ENCODE data around the gene C1orf159.
"Not testable (repeated sequence)": the region's sequence is repeated elsewhere in the genome, so short reads cannot be mapped to it uniquely, and the experiment has no call there.

C1orf159 gene

DNA sequence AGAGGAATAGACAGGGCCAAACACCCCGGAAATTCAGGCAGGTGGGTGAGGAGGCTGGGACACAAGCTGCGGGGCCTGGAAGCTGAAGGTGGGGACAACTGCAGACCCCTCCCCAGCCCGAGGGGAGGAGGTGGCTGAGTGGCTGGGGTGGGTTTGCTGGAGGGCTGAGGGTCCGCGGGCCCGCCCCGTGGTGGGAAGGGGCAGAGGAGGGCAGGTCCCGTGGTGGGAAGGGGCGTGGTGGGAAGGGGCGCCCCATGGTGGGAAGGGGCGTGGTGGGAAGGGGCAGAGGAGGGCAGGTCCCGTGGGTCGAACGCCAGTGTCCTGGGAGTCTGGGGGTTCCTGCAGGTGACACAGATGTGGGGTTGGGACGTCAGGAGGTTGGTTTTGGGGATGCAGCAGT, 33.5 kb upstream of the C1orf159 start:
- DNase-seq (ENCODE audit: low read depth) = no peak

DNA sequence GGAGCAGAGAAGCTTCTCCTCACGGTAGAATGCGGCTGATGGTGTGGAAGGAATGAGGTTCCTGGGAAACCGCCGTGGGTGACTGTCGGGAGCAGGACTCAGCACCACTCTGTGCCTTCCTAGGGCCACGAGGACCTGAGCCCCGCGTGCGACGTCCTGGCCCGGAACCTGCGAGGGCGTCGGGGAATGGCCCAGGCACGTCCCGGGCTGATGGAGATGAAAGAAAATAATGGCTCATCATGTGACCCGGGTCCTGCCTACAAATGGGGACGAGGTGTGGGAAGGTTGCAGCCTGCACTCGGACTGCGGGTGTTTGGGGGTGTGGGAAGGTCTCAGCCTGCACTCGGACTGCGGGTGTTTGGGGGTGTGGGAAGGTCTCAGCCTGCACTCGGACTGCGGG, 32.7 kb upstream of the C1orf159 start:
- no peak for DNase-seq (ENCODE audit: low read depth)

DNA sequence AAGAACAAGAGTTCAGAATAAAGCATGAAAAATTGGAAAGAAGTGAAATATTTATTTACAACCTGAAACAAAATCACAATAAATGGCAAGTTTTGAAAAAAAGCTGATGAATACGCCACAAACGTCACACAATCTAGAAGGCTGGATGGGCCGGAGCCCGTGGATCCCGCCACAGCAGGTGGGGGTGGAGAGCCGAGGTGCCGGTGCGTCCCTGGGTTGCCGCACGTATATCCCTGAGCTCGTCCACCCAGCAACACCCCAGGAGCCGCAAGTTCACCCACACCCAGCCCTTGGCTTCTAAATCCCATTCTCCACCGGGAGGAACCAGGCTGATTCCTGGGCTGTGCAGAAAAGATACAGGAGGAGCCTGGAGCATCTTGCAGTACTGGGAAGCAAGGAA, 32.2 kb upstream of the C1orf159 start:
- DNase-seq (ENCODE audit: low read depth) = no peak

DNA sequence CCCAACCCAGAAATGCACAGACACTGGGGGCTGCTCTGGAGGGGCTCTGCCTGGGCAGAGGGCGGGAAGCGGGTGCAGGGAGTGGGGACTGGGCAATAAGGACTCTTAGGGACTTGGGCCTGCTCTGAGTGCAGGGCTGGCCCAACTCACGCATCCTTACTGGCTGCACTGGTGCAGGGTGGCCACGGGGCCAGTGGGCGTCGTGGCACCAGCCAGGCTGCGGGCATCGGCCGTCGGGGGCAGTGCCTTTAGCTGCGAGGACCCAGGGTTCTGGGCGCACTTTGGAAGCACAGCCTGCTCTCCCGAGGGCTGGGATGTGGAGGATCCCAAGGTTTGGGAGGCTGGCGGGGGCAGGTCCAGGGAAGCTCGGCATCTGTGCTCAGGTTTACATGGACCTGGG, 30.7 kb upstream of the C1orf159 start:
- no peak for DNase-seq (ENCODE audit: low read depth)

DNA sequence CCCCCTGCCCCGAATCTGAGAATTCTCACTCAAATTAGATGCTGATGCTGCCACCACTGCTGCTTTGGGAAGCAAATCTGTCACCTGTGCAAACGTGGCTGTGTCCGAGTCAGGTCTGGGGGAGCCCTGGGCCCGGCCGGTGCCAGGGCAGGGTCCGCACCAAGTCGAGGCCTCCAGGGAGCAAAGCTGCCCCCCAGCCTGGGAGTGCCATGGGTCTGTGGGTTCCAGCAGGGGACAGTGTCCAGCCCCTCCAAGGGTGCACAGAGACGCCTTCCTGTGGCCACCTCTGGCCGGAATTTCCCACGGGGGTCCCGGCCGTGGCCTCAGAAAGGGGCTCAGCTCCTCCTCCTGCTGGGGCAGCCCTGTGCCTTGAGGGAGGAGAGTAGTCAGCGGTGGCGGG, 30.1 kb upstream of the C1orf159 start:
- DNase-seq (ENCODE audit: low read depth) = no peak

DNA sequence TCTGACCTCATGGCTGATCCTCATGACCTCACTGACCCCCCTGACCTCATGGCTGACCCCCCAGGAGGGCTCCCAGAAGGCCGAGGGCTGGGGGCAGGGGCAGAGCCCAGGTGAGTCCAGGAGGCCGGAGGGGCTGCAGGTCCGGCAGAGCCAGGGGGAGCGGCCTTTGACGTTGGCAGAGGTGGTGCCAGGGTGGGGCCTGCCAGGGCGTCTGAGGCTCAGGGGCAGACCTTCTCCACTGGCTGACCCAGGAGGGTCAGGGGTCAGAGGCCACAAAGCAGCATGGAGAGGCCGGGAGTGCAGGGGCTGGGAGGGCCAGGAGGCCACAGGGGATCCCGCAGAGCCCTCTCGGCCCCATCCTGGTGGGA, 29.6 kb upstream of the C1orf159 start:
- no peak for DNase-seq (ENCODE audit: low read depth)

DNA sequence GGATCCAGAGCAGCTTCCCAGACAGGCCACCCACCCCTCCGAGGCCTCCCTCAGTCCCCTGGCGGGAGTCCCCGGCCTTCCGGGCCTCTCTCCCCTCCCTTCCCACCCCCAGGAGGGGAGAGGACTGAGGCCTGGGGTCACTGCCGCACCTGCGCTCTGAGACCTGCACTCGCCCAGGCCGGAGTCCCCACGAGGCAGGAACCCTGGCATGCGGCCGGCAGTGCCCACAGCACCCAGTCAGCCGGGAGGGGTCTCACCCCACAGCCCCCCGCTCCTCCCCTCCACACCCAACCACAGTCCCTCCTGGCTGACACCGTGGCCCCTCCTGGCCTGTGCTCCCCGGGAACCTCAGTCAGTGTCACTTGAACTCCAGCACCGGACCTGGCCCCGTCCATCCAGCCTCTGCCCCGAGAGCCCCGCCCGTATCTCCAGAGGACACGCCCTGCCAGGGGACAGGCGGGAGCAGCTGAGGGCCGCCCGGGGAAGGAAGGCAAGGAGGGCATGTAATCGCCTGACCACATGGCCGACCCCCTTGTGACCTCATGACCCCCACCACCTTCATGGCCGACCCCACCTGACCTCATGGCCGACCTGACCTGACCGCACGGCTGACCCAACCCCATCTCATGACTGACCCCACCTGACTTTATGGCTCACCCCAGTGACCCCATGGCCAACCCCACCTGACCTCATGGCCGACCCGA, 29.1 kb upstream of the C1orf159 start:
- DNase-seq (ENCODE audit: low read depth) = no peak

DNA sequence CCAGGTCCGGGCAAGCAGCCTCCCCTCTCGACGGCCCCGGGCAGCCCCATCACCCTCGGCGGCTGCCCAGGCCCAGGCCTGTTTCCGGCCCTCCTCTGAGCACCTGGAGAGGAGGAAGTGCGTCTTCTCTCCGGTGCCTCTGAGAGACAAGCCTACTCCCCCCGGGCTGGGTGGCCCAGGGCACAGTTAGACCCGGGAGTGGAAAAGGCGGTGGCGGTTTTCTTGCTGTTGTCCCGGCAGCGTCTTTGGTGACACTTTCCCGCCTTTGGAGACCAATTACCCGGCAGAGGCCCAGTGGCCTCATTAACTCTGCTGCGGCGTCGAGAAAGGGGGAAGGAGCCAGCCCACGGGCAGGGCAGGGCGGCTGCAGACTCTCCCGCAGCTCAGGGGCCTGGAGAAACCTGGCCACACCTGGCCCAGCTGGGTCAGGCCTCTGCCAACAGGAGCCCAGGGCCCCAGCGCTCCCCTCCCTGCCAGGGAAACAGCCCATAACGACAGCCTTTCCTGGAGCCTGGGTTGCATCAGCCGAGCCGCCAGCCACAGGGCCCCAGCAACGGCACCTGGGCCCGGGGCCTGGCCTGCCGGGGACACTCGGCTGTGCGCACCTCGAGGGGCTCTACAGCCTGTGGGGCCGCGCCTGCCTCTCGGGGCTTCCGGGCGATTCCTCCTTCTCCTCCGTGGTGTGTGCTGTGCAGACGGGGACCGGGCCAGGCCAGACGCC, 28.4 kb upstream of the C1orf159 start:
- peak; percentile 27 for DNase-seq (ENCODE audit: low read depth)

DNA sequence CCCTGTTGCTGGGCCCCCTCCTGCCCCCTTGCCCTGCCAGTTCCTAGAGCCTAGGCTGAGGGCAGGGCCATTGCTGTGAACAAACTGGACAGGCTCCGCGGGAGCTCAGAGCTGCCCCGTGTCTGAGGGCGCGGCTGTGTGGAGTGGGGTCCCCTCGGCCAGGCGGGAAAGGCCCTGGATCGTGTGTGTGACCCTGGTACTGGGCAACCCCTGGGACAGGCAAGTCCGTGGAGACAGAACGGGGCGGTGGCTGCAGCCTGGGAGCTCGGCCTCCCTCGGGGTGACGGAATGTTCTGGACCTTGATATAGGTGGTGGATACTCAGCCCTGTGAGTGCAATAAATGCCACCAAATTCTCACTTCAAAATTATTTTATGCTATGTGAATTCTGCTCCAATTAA, 27.7 kb upstream of the C1orf159 start:
- DNase-seq (ENCODE audit: low read depth) = no peak

DNA sequence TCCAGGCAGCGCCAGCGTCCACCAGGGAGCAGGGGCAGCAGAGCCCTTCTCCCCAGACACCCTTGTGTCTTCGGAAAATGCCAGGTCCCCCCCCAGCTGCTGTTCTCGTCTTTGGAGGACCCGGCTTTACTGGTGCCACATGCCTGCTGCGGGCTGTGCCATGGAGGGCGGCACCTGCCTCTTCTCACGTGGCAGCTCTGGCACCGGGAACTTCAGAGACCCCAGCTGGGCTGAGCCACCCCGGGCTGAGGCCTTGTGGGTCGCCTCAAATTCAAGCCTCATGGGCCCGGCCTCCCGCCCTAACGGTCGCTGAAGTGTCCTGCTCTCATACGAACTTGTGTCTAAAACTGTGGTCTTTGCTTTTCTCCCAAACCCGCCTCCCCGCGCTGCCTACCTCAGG, 27.0 kb upstream of the C1orf159 start:
- no peak for DNase-seq (ENCODE audit: low read depth)

DNA sequence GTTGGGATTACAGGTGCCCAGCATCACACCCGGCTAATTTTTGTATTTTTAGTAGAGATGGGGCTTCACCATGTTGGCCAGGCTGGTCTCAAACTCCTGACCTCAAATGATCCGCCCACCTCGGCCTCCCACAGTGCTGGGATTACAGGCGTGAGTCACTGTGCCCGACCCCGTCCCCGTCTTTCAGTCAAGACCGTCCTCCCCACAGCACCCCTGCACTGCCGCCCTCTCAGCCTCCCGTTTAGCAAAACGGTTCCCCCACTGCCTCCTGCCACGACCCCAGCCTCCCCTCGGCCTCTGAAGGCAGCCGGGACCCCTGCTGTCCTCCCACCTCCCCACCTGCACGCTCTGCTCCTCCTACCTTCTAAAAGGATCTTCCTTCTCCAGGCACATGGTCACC, 26.5 kb upstream of the C1orf159 start:
- not testable (repeated sequence) for DNase-seq (ENCODE audit: low read depth)

DNA sequence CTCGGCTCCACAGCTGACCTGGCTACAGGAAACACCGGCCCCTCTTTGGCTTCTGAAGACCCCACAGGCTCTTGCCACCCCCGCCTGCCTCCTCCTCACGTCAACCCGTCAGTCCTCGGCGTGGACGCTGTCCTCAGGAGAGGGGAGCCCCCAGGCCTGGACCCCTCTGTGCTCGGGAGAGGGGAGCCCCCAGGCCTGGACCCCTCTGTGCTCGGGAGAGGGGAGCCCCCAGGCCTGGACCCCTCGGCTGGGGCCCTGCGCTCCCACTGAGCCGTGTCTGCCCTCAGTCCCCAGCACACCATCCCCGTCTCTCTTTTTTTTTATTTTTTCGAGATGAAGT, 26.0 kb upstream of the C1orf159 start:
- DNase-seq (ENCODE audit: low read depth) = no peak

DNA sequence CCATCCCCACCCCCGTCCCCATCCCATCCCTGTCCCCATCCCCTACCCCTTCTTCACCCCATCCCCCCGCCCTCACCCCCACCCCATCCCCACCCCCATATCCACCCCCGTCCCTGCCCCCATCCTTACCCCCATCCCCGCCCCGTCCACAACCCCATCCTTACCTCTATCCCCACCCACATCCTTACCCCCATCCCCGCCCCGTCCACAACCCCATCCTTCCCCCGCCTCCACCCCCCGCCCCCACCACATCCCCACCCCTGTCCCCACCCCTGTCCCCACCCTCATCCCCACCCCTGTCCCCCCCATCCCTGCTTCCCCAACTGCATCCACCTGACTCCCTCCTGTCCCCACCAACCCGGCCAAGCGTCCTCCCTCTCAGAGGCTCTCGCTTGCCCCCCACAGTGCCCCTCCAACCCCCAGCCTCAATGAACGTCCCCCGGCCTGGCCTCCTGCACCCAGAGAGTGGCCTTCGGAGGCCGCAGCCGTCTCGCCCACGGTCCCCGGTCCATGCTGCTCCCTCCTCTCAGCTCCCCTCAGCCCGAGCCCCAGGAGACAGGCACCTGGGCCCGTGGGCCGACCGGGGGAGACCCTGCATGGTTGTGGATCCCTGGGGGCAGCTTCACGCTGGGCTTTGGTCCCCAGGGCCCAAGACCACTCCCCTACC, 25.5 kb upstream of the C1orf159 start:
- no peak for DNase-seq (ENCODE audit: low read depth)

DNA sequence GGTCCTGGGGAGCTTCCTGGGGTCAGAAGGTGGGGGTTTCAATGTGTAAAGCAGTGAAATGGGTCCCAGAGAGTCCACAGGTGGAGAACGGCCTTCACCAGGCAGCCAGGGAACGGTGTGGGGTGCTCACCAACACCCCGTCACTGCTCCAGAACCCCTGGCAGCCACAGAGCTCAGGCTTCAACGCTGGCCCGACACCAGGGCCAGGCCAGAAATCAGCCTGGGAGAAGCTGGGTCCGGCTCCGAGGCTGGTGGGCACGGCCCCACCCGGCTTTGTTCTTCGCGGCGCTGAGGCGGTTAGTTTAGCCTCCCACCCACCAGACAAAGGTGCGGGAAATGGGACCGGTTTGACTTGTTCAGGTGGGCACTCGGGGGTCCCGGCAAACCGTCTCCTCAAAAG, 24.8 kb upstream of the C1orf159 start:
- DNase-seq (ENCODE audit: low read depth) = no peak

DNA sequence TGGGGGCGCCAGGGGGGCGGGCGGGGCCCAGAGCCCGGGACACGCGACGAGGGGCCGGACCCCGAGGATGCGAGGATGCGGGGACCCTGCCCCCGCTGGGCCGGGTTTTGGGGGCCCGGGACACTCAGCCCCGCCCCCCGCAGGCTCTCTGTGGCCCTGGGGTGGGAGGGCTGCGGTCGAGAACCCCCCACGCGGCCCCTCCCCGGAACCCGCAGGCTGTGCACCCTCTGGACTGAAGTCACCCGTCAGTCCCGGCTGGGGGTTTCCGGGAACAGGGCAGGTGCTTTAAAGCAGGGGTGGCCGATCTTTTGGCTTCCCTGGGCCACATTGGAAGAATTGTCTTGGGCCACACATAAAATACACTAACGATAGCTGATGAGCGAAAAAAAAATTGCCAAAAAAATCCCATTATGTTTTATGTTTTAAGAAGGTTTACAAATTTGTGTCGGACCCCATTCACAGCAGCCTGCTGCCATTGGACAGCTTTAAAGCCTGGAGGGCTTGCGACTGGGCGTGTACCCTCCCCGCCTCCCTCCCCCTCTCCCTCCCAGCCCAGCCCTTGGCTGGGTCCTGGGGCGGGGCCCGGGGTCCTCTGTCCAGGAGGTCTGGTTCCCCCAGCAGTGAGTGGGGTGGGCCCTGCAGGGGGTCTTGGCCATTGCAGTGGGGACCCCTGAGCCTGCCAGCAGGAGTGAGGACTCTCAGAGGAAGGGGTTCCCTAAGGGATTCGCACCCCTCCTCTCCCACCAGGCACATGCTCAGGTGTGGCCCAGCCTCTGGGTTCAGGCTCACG, 21.6 kb upstream of the C1orf159 start:
- DNase-seq (ENCODE audit: low read depth) = peak; percentile 33

DNA sequence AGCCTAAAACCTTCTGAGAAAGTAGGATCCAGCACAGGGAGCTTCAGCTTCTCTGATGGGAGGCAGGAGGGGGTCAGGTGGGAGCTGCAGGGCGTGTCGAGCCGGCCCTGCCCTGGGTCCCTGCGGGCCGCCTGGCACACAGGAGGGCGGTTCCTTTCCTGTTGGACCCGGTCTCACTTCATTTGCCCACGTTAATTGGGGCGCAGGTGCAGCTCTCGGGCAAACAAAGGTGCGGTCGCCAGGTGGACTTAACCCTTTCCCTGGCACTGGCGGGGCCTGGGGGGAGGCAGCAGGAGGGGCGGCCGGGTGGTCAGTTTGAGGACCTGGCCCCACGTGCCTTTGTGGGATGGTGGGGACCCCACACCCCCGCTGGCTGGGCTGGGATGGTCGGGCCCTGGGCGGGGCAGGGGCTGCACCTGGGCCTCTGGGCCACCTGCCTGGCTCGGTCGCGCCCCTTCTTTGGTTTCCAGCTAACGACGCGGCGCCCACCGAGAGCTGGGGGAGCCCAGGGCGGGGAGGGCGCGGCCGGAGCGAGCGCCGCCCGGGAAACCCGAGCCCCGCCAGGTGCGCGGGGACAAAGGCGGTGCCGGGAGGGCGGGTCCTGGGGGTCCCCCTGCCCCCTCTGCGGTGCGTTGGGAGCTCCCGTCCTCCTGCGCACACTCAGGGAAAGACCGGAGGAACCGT, 20.8 kb upstream of the C1orf159 start:
- DNase-seq (ENCODE audit: low read depth) = no peak

DNA sequence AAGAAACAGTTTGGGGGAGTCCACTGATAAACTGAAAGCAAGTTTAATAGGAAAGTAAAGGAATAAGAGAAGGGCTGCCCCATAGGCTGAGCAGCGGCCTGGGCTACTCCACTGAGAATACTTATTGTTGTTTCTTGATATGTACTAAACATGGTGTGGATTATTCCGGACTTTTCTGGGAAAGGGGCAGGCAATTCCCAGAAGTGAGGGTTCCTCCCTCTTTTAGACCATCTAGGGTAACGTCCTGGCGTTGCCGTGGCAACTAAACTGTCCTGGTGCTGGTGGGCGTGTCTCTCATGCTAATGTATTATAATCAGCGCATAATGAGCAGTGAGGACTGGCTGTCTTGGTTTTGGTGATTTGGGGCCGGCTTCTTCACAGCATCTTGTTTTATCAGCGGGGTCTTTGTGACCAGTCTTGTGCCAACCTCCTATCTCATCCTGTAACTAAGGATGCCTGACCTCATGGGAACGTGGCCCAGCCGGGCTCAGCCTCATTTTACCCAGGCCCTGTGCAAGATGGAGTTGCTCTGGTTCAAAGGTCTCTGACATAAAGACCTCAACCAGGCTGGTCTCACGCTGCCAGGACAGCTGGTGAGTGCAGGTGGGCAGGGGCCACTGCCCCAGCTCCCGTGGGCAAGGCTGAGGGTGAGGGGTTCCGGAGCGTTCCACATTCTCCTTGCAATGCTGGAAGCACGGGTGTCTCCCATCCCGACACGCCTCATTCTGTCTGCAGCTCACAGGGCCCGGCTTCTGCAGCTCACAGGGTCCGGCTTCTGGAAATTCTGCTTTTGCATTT, 19.6 kb upstream of the C1orf159 start:
- no peak for DNase-seq (ENCODE audit: low read depth)

DNA sequence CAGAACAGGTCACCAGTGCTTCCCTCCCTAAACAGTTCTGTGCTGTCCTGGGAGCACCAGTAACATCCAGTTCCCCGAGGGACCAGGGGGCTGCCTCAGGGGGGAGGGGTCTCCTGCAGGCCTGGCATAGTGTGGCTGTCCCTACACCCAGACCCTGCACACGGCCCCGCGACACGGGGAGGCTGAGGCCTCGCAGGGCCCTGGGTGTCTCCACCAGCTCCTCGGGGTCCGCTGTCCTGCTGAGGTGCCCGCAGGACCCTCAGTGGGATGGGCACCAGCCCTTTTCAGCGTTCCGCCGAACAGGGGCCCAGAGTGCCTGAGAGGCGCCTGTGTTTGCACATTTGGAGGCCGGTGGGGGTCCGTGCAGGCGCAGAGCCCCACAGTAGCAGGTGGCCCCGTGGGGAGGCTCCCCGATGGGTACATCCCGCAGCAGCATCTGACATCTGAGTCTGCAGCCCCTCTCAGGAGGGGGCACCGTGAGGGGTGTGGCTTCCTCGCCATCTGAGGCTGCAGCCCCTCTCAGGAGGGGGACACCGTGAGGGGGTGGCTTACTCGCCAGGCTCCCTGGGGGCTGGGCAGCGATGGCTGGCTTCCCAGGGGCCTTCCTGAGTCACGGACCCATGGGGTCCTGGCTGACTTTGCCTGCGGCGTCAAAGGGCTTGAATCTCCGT, 18.5 kb upstream of the C1orf159 start:
- DNase-seq (ENCODE audit: low read depth) = no peak

DNA sequence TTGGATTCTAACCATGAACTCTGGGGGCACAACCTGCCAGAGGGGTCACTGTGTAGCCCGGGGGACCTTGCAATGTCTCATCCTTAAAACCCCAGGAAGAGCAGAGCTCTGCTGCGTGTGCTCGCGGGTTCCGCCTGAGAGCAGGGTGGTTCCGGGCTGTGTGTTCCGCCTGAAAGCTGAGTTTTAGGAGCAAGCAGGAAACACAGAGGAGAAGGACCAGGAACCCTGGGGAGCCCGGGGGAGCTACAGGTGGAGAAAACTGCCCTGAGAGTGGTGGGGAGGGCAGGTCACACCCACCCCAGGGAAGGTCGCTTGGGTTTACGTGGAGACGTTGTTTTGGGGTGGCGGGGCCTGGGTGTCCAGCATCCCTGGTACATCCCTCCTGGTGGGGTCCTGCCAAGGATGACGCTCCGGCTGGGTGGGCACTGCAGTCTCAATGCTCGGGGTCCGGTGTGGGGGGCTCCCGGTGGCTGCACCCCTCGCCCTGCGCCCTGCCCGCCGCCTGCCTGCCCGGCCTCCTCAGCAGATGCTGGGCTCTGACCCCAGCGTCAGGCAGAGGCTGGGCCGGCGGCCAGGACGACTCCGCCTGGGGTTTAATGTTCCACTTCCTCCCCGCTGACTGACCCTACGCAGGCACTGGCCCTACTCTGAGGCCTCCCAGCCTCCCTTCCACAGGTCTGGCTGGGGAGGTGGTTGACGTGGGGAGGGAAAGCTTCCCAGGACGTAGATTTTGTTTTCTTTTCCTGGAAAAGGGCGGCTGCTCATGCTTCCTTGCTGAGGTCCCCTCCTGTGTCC, 17.3 kb upstream of the C1orf159 start:
- DNase-seq (ENCODE audit: low read depth) = no peak
